Colonic mucosa (tissue), 4 donors: Measurements from ENCODE around the gene ZNF185. TPM values are rescaled to one million over a fixed set of nuclear protein-coding genes. Genes with fewer than 3 reads are reported as not detected.
"Not testable (repeated sequence)": the region's sequence is repeated elsewhere in the genome, so short reads cannot be mapped to it uniquely, and the experiment has no call there.

Experiments used
- DNase-seq: peaks from one replicate; pipeline ENCODE4 v3.0.0-alpha.2; 2020
- H3K27ac ChIP-seq: fragments of 200-600 bp; one replicate; pipeline ENCODE4 v1.8.0; 2021
- H3K27me3 ChIP-seq: fragments of 200-600 bp; one replicate; pipeline ENCODE4 v1.8.0; 2021
- H3K36me3 ChIP-seq: fragments of 200-600 bp; one replicate; pipeline ENCODE4 v1.8.0; 2021
- H3K4me1 ChIP-seq: fragments of 200-600 bp; one replicate; pipeline ENCODE4 v1.8.0; 2021; ENCODE audit warnings: mild to moderate bottlenecking
- H3K4me3 ChIP-seq: fragments of 200-600 bp; one replicate; pipeline ENCODE4 v1.8.0; 2021
- H3K9ac ChIP-seq, 2 donors: one replicate each; pipeline ENCODE4 v1.7.0; 2013; ENCODE audit warnings: control low read depth in 2 of 2, low read depth in 2 of 2, low read length in 2 of 2
- H3K9me3 ChIP-seq: fragments of 200-600 bp; one replicate; pipeline ENCODE4 v1.8.0; 2021
- CTCF ChIP-seq: fragments of 200-600 bp; IDR thresholded peaks from one replicate; pipeline ENCODE4 v1.8.0; 2022; ENCODE audit warnings: antibody characterized with exemption, mild to moderate bottlenecking
- intact Hi-C: fragments of 100-400 bp; cut with DNase I; formaldehyde crosslinking; loops from one replicate; pipeline ENCODE4 v1.14.1; 2022
- total RNA-seq, 2 donors: library from RNA; stranded (reverse); fragmentation: NEBNext Ultra II Directional in 1 of 2; extraction: Animal tissue kit (Norgen Biotek cat#: 25700) in 1 of 2; gene quantifications; one replicate each; pipeline ENCODE4 v1.2.1, GENCODE V29; 2021
- donor health status: healthy.
- donor health status: DM: no; HTN: no; CAD: no.
- donor health status: DM: no; HTN: no; CAD: no.

The ZNF185 gene
- total RNA-seq, 2 donors from 2014 or later, result 3.6 to 4.5 TPM

- H3K27me3 ChIP-seq, result no peaks in the 10 kb centered on the region
- TF ChIP-seq CTCF, result no peak
- intact Hi-C loops, result no loop called here
- no peak overlapping the region for H3K4me3 ChIP-seq
- no peaks in the 10 kb centered on the region for H3K36me3 ChIP-seq
- H3K9me3 ChIP-seq, result no peaks in the 10 kb centered on the region
- H3K27ac ChIP-seq, result no peak overlapping the region
- no peak for DNase-seq
- no peak overlapping the region for H3K9ac ChIP-seq
- no peaks in the 10 kb centered on the region for H3K4me1 ChIP-seq
Measured at GRCh38 chrX:152905081-152905420, 7.2 kb downstream of the ZNF185 start.

- Histone ChIP-seq H3K27ac (no peak overlapping the region), H3K9me3 (no peaks in the 10 kb centered on the region), H3K4me1 (no peaks in the 10 kb centered on the region), H3K27me3 (no peaks in the 10 kb centered on the region), H3K36me3 (no peaks in the 10 kb centered on the region), H3K9ac (no peak overlapping the region), H3K4me3 (no peak overlapping the region)
- intact Hi-C loops, result no loop called here
- no peak for DNase-seq
- TF ChIP-seq CTCF, result no peak
Measured at GRCh38 chrX:152907084-152907651, 9.3 kb downstream of the ZNF185 start.

GRCh38 chrX:152908486-152908885 is 10.6 kb downstream of the ZNF185 start:
- H3K36me3 ChIP-seq, result no peaks in the 10 kb centered on the region
- no peak for TF ChIP-seq CTCF
- no peaks in the 10 kb centered on the region for H3K27me3 ChIP-seq
- H3K27ac ChIP-seq, result no peak overlapping the region
- no peak for DNase-seq
- no peak overlapping the region for H3K4me3 ChIP-seq
- H3K4me1 ChIP-seq, result no peaks in the 10 kb centered on the region
- H3K9ac ChIP-seq, result no peak overlapping the region
- H3K9me3 ChIP-seq, result no peaks in the 10 kb centered on the region
- intact Hi-C loops, result no loop called here

- H3K4me3 ChIP-seq, DNase-seq, H3K27me3 ChIP-seq, H3K36me3 ChIP-seq, H3K9me3 ChIP-seq, H3K4me1 ChIP-seq, intact Hi-C loops, H3K9ac ChIP-seq, H3K27ac ChIP-seq: not testable (repeated sequence)
Measured at GRCh38 chrX:152910018-152910417, 12.2 kb downstream of the ZNF185 start.

GRCh38 chrX:152912106-152912505 is 14.2 kb downstream of the ZNF185 start:
- TF ChIP-seq CTCF, result no peak
- H3K36me3 ChIP-seq, result no peaks in the 10 kb centered on the region
- H3K4me3 ChIP-seq, result no peak overlapping the region
- DNase-seq, result no peak
- no peak overlapping the region for H3K9ac ChIP-seq
- H3K27ac ChIP-seq, result no peak overlapping the region
- H3K27me3 ChIP-seq, result no peaks in the 10 kb centered on the region
- no peaks in the 10 kb centered on the region for H3K9me3 ChIP-seq
- intact Hi-C loops, result no loop called here
- H3K4me1 ChIP-seq, result no peaks in the 10 kb centered on the region

DNA sequence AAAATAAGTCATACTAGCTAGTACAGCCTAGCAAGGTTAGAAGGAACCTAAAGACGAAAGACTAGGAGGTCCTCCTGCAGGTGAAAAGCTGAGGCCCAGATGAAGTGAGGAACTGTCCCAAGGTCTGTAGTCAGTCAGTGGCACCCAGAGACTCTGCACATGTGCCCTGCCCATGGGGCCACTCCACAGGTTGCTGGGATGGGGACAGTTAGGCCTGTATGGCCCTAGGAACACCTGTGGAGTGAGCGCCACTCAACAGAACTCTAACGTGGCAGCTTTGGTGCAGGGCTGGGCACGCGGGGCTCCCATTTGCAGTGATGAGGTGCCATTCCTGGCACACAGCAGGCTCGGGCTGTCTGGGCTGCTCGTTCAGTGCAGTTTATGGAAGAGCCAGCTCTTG is 14.8 kb downstream of the ZNF185 start:
- intact Hi-C loops, result no loop called here
- no peak for TF ChIP-seq CTCF
- DNase-seq, result no peak
- H3K36me3 ChIP-seq, result no peaks in the 10 kb centered on the region
- no peaks in the 10 kb centered on the region for H3K4me1 ChIP-seq
- no peak overlapping the region for H3K9ac ChIP-seq
- H3K9me3 ChIP-seq, result no peaks in the 10 kb centered on the region
- no peak overlapping the region for H3K27ac ChIP-seq
- no peak overlapping the region for H3K4me3 ChIP-seq
- no peaks in the 10 kb centered on the region for H3K27me3 ChIP-seq
